Germinal center (tissue), 1 donor: ENCODE measurements around the gene RBM33.
A peak's percentile ranks its signal among the peaks of the same experiment; 100 is the strongest.
"Not testable (repeated sequence)": the region's sequence is repeated elsewhere in the genome, so short reads cannot be mapped to it uniquely, and the experiment has no call there.

Source experiments
- DNase-seq: peaks from one replicate; pipeline ENCODE4 v3.0.0; 2012; ENCODE audit warnings: mixed read lengths, low spot score

The RBM33 gene

DNA sequence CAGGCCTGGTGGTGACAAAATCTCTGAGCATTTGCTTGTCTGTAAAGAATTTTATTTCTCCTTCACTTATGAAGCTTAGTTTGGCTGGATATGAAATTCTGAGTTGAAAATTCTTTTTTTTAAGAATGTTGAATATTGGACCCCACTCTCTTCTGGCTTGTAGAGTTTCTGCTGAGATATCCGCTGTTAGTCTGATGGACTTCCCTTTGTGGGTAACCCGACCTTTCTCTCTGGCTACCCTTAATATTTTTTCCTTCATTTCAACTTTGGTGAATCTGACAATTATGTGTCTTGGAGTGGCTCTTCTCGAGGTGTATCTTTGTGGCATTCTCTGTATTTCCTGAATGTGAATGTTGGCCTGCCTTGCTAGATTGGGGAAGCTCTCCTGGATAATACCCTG, 46.2 kb downstream of the RBM33 start:
- DNase-seq = not testable (repeated sequence)

DNA sequence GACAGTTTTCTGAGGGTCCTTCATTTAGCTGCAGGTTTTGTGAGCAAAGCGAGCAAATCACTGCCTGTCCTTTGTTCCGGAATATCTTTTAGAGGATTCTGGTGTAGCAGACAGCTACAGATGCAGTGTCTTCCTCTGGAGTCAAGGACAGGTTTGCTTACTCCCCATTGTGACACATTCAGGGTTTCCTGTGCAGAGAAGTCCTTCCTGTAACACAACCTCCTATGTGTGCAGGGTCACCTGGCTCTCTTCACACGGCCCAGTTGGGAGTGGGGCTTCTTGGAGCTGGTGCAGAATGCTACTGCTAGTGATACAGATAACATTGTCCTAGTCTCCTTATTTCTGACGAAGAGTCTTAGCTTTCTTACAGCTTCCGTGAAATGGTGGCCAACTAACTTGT, 47.9 kb downstream of the RBM33 start:
- no peak for DNase-seq

DNA sequence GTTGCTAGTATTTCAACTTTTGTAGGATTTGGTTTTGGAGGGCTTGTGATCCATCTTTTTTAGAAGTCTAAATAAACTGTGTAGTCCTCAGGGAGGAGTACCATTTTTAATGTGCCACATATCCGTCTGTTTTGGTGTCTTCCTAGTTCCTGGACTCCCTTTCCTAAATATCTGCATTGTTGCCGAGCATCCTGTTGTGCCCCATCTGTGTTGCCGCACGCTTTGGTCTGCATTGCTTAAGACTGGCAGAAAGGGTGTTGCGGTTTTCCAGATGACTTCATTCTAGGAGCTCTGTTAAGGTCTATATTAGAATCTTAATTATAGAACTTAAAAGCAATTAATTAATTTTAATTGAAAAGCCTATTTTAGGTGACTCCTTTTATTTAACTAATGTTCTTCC, 49.4 kb downstream of the RBM33 start:
- DNase-seq = no peak

DNA sequence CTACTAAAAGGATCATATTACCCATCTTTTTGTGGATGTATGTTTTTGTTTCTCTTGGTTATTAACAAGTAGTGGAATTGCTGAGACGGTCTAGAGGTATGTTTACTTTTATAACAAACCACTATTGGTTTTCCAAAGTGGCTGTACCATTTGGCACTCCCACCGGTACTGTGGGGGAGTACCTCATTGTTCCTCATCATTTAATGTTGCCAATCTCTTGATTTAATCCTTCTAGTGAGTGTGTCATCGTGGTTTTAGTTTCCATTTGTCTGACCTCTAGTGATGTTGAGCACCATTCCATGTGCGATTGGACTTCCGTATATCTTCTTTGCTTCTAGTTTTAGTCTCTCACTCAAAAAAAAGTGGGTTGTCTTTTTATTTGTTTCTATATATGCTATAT, 50.4 kb downstream of the RBM33 start:
- DNase-seq = no peak

DNA sequence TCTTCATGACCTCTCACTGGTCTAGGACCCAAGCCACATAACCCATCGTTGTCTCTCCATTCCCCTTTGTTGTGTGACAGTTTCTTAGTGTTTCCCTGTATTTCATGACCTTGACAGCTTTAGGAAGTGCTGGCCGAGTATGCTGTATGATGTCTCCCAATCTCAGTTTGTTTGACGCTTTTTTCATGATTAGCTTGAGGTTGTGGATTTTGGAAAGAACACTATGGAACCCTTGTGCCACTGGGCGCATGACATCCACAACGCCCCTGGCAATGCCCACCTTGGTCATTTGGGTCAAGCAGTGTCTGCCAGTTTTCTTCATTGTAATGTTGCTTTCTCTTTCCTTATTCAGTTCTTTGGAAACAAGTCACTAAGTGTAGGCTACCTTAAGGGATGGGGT, 52.3 kb downstream of the RBM33 start:
- DNase-seq = no peak

DNA sequence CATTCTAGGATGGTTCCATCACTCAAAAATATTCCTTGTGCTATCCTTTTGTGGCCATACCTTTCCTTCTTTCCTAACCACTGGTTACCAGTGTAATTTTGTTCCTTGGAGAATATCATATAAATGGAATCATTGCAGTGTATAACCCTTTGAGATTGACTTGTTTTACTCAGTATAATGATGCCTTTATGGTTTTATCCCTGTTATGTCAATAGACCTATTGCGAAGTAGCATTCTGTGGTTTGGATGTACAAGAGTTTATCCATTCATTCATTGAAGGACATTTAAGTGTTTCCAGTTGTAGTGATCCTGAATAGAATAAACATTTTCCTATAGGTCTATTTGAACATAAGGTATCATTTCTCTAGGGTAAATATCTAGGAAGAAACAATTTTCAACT, 54.2 kb downstream of the RBM33 start:
- no peak for DNase-seq

DNA sequence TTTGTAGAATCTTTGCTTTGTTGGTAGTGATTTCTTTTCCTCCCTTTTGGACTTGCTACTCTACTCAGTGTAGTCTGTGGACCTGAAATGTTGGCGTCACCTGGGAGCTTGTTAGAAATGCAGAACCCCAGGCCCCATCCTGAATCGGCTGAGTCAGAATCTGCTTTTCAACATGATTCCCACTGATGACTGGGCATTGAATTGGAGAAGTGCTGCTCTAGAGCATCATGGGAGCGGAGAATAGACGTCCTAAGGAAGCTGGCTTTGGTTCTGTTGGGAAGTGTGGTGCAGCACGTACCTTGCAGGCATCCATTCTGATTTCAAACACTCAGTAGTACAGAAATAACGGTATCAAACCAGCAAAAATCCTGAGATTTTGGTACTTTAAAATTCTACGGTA, 54.7 kb downstream of the RBM33 start:
- no peak for DNase-seq

DNA sequence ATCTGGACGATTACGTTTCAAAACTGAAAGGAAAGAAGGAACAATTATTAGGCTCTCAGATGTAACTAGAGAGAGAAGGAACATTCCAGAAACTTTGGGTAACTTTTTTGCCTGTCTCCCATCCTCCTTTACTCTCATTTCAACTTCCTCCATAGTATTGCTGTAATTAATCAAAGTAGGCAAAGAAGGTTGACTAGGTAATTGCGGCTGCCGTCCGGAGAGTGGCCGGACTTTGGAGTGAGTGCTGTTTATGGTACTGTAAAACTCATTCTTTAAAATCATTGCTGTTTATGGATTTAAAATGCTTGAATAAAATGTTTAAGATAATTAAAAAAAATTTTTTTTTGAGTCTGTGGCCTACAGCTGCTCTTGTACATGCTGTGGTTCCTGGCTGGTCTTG, 56.4 kb downstream of the RBM33 start:
- no peak for DNase-seq

DNA sequence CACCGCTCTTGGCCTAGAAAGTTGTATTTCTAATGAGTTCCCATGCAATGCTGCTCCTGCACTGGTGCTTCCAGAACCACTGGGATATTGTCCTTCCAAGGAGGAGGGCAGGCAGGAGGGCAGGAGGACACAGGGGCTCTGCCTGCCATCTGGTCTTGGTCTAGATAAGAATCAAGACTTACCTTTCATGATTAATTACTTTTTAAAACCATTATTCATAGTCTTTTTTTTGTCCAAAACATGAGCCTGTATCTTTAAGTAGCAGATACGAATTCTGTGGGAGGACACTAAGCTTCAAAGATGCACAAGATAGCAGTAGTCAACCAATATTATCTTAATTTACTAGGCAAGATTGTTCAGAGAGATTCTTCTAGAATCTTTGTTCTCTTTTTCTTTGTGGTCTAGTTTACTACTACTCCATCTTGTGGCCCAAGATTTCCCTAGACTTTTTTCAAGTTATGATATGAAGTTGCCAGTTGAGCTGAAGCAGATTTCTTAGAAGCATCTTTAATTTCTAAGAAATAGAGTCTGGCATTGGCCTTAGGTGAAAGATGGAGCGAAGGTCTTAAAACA, 57.6 kb downstream of the RBM33 start:
- DNase-seq = no peak

DNA sequence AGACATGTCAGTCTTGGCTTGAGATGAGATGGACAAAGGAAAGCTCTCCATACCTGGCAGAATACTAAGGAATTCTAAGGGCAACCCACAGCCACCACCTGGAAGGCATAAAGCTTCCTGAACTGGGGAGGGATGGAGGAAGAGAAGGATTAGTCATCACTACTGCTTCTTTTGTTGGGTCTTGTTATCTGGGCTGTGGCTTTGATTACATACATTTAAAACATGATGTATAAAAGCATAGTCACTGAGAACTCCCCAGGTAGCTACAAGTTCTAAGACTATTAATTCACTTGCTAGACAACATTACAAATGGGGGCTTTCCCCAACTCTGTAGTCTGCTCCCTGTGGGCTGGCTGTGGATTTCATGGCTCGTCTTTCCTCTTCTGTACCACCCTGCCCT, 58.2 kb downstream of the RBM33 start:
- no peak for DNase-seq

DNA sequence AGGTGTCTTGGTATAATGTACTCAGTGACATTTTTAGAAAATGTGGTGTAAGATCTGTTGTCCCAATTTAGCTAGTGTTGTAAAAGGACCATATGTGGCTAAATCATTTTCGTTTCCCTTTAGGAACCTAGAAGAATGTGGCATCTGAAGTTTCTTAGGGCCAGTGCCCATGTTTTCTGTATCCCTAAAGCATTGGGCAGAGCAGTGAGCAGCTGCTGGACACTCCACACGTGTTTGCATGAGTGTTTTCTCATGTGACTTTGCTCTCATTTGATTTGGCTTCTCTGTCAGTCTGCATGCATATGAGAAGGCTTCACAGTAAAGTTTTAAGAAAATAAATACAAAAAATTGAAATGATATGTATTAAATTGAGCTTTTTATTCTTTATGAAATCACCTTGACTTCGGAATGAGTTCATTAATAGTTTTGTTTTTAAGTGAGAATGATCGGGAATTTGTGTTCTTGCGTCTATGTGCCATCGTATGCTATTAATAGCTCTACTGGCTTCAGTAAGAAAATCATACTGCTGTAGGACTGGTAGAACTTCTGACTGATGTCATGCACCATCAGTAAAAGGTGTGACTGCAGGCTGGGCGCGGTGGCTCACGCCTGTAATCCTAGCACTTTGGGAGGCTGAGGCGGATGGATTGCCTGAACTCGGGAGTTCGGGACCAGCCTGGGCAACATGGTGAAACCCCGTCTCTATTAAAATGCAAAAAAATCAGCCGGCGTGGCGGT, 61.3 kb downstream of the RBM33 start:
- no peak for DNase-seq

DNA sequence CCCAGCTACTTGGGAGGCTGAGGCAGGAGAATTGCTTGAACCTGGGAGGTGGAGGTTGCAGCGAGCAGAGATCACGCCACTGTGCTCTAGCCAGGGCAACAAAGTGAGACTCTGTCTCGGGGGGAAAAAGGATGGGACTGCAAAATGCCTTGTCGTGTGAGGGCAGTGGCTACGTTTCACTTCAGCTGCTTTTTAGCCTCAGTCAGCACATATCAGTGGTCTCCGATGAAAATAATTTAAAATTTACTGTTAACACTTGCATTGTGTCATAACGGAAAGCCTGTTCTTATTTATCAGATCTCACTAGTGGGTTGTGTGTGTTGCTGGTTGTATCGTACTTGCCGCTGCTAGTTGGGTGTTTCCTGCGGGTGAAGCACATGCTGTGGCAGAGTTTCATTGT, 61.9 kb downstream of the RBM33 start:
- DNase-seq = no peak

DNA sequence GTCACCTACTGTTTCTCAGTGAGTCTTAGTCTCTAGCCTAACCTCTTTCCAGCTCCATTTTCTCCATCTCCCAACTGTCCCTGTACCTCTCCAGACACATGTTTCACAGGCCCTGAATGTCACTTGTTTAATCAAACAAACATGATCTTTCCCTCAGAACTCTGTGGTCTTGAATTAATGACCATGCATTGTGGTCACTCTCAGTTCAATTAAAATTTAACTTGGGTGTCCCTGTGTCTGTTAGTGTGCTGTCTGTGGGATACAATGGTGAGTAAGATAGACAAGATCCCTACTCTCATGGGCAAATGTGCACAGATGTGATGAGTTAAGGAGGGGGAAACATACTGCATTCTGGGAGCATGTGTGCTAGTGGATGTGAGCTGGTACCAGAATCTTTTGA, 65.0 kb downstream of the RBM33 start:
- no peak for DNase-seq

DNA sequence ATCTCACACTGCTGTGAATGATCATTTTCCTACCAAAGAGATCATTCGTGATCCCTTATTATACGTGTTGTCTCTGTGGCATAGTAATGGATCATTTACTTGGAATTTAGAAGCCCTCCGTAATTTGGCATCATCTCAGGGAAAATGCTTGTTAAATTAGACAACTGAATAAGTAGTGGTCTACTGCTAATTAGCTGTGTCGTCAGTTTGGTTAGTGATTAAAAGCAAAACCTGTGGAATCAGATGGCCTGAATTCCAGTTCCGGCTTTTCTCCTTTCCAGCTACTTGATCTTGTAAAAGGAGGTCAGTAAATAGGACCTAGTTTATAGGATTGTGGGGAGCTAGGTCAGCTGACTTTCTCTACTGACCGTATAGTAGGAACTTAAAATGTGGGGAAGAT, 65.6 kb downstream of the RBM33 start:
- no peak for DNase-seq

DNA sequence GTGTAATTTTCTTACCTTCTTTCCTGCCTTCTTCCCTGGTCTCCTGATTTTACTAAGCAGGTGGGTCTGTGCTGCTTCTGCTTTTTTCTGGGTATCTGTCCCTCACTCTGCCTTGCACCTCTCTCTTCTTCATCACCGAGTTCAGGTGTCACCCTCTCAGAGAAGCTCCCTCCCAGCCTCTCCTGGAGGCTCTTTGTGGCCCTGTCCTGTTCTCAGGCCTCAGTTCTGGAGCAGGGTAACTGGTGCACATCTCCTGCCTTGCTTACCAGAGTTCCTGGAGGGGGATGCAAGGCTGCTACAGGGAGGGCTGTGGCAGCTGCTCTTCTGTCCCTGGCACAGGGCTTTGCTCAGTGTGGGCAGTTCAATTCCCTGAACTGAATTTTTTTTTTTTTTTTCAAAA, 66.1 kb downstream of the RBM33 start:
- peak; percentile 27 for DNase-seq

DNA sequence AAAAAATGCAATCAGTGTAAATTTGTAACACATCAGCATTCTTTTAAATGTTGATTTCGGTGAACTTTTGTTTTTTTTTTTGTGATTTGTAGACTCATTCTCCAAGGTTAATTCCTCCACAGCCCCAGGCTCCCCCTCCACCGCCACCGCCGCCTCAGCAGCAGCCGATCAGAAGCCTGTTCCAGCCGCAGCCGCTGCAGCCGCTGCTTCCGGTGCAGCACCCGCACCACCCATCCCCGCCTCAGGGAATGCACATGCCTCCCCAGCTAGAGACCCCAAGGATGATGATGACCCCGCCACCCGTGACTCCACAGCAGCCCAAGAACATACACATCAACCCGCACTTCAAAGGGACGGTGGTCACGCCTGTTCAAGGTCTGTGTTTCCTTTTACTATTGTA, 66.6 kb downstream of the RBM33 start:
- DNase-seq = no peak

DNA sequence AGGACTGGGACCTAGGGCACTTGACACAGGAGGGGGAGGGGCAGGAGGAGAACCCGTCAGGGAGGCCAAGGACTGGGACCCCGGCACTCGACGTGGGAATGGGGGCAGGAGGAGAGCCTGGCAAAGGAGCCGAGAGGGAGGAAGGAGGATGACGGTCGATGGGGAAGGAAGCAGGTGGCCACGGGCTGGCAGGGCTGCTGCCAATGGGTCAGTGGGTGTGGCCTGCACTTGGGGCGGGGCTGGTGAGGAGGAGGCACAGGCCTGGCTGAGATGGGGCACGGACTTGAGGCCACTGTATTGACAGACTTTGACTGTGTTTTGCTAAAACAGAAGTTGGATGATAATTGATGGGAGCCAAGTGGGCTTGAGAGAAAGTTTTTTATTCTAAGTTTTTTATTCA, 68.9 kb downstream of the RBM33 start:
- DNase-seq = no peak

DNA sequence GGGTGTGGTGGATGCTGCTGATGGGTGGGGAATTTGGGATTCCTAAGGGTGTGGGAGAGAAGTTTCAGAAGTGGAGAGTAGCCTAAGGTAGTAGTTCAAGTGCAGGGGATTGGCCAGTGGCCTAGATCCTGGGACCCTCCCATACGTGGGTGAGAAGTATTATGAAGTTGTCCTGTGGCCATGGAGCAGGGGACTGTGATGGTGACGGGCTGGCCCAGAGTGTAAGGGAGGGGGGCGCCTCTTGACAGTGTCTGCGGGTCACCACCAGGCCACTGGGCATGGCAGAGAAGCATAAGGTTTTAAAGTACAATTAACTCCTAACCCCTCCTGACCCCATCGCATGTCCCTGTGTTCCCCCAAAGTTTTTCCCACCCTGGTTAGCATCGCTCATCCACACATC, 70.2 kb downstream of the RBM33 start:
- no peak for DNase-seq

DNA sequence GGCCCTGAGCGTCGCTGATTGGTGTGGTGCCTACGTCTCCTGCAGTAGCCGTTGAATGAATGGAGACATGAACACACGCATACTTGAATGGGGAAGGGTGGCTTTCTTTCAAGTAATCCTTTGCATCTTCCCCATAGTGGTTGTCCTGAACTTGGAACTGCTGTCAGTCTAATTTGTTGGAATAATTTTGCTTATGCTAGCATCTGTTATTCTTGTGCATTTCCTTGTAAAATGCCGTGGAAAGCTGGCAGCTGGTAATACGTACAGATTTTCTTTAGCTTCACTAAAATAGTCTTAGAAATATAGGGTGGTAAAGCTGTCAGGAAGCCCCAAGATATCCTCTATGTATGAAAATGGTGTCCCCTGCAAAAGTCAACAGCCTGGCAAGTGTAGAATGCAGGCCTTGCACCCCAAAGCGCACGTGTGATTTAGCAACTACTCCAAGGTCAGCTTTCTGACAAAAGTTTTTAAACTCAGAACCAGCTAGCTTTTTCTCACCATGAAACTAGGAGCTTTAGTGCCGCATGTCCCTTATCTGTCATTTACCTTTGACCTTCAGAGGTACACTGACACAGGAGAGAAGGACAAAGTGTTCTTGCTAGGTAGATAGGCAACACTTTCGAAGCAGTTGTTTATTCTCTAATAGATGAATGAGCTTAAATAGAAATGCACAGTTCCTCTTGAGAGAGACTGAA, 70.8 kb downstream of the RBM33 start:
- DNase-seq = no peak

DNA sequence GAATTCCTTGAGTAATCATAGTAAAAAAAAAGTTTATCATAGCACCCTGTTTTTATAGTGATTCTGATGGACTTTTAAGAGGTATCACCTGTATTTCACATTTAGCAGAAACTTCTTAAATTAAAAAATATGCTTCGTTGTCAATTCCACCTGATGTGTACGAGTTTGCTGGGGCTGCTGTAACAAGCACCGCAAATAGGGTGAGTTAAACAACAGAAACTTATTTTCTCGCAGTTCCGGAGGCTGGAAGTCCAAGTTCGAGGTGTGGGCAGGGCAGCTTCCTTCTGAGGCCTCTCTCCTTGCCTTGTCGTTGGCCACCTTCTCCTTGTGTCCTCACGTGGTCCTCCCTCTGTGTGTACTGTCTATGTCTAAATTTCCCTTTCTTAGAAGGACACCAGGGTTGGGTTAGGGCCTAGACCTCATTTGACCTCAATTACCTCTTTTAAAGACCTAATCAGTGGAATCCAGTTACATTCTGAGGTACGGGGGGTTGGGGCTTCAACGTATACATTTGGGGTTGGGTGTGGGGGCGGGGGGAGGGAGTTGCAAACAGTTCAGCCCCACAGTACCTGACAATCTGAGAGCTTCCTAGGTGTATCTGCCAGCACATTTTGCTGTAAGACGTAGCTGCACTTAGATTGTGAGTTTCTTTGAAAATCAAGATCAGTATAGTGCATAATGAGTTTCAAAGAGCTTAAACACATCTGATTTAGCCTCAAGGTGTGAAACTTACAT, 72.7 kb downstream of the RBM33 start:
- DNase-seq = no peak

DNA sequence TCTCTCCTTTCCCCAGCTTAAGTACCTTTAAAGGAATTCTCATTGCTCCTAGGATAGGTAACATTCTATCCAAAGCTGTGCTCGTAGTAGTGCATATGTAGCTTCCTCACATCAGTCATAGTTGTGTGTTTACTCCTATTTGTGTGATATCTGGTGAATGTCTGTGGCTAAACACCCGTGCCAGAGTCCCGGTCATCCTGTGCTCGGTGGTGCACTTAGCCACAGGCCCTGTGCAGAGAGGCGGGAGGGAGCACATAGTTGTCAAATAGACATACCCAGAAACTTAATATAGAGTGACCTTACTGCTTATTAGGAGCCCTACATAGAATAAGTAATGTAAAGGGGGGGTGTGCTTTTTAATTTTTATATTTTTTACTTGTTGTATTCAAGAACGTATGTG, 76.6 kb downstream of the RBM33 start:
- DNase-seq = no peak

DNA sequence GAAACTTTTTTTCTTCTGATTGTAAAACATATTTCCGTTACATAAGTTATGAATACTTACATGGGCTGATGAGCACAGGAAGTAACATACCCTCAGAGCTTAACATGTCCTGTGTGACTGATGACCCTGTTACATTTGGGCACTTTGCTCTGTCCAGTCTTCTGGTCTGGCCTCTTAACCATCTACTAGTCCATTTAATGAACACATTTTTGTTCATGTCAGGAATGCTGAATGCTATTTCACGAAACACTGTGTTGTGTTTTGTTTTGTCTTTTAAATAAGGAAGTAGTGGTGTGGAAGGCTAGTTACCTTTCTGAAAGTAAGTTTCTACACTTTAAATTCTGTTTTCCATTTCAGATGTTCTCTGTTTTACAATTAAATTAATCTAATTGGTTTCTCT, 77.7 kb downstream of the RBM33 start:
- no peak for DNase-seq

DNA sequence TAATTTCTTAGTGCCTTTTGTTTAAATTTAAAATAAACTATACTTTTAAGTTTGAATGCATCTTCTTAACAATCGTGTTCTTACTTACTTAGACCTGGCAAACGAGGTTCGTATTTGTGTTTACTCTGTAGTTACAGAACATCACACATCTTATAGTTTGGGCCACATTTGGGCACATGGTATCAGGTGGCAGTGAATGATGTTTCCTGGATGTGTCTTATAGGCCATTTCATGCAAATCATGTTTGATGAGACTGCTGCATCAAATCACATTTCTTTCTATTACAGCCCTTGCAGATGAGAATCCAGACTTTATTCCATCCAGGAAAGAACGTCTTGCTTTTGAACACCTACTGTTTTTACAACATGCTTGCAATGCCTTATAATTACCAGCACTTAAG, 78.5 kb downstream of the RBM33 start:
- DNase-seq = peak; percentile 35
